Fibroblast of lung (primary cell): ENCODE results near the gene CPE.

Experiments used
- EZH2 ChIP-seq: IDR thresholded peaks from 2 replicates; pipeline ENCODE4 v1.5.1; 2012; ENCODE audit warnings: low read length, control low read depth, mild to moderate bottlenecking; ENCODE audit errors: missing control alignments
- TF ChIP-seq, protein P1 (sequence below), 2 donors: IDR thresholded peaks in 1 of 2; conservative IDR thresholded peaks in 1 of 2; 1 replicate in 1 of 2; 2 replicates in 1 of 2; pipeline ENCODE4 v1.5.1; 2011 to 2012; ENCODE audit warnings: low read length in 2 of 2, control low read depth in 1 of 2, inconsistent platforms in 1 of 2, low read depth in 1 of 2, mild to moderate bottlenecking in 1 of 2

DNA sequence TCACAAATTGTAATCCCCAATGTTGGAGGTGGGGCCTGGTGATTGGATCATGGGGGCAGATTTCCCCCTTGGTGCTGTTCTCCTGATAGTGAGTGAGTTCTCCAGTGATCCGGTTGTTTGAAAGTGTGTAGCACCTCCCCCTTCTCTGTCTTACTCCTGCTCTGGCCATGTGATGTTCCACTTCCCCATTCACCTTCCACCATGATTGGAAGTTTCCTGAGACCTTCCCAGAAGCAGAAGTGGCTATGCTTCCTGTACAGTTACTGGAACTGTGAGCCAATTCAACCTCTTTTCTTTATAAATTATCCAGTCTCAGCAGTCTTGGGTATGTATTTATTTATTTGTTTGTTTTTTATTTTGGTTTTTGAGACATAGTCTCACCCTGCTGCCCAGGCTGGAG, 143.2 kb downstream of the CPE start:
- no peak for TF ChIP-seq EZH2
- TF ChIP-seq, protein P1, sequence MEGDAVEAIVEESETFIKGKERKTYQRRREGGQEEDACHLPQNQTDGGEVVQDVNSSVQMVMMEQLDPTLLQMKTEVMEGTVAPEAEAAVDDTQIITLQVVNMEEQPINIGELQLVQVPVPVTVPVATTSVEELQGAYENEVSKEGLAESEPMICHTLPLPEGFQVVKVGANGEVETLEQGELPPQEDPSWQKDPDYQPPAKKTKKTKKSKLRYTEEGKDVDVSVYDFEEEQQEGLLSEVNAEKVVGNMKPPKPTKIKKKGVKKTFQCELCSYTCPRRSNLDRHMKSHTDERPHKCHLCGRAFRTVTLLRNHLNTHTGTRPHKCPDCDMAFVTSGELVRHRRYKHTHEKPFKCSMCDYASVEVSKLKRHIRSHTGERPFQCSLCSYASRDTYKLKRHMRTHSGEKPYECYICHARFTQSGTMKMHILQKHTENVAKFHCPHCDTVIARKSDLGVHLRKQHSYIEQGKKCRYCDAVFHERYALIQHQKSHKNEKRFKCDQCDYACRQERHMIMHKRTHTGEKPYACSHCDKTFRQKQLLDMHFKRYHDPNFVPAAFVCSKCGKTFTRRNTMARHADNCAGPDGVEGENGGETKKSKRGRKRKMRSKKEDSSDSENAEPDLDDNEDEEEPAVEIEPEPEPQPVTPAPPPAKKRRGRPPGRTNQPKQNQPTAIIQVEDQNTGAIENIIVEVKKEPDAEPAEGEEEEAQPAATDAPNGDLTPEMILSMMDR (conservative IDR thresholded peaks at IDR 0.05 in 1 of 2, IDR thresholded peaks at IDR 0.05 in 1 of 2; ENCODE audit: low read depth in 1 of 2, low read length in 2 of 2): no peak
